HG03196 (cell line): ENCODE measurements around the gene OSBPL5.

ENCODE experiments used
- ATAC-seq: cut with Tn5 transposase; IDR thresholded peaks from one replicate; pipeline ENCODE4 v1.9.1; 2021; ENCODE audit not compliant: unreplicated experiment

Gene OSBPL5, protein sequence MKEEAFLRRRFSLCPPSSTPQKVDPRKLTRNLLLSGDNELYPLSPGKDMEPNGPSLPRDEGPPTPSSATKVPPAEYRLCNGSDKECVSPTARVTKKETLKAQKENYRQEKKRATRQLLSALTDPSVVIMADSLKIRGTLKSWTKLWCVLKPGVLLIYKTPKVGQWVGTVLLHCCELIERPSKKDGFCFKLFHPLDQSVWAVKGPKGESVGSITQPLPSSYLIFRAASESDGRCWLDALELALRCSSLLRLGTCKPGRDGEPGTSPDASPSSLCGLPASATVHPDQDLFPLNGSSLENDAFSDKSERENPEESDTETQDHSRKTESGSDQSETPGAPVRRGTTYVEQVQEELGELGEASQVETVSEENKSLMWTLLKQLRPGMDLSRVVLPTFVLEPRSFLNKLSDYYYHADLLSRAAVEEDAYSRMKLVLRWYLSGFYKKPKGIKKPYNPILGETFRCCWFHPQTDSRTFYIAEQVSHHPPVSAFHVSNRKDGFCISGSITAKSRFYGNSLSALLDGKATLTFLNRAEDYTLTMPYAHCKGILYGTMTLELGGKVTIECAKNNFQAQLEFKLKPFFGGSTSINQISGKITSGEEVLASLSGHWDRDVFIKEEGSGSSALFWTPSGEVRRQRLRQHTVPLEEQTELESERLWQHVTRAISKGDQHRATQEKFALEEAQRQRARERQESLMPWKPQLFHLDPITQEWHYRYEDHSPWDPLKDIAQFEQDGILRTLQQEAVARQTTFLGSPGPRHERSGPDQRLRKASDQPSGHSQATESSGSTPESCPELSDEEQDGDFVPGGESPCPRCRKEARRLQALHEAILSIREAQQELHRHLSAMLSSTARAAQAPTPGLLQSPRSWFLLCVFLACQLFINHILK

DNA sequence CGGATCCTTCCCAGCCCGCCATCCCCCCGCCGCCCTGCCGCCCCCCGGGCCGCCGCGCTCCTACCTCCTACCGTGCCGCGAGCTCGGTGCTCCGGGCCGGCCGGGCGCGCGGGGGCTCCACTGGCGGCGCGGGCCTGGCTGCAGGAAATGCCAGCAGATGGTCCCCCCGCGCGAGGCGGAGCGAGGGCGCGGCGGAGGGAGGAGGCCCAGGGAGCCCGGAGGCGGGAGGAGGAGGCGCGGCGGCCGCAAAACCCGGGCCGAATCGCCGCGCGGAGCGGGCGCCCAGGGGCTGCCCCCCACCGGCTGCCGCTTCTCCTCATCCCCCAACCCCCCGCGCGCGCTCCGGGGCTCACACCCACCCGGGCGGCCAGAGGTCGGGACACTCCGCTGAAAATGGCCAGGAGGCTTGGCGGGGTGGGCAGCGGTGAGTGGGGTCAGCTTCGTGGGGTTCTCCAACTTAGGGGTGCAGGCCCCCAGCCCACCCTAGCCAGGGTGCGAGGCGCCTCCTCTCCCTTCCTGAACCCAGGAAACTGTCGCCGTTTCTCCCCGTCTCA lies at the start of gene OSBPL5:
Gene OSBPL5 (minus strand): TSS at position 159 of the 554 bp plus-strand sequence. CDS start 36,162 bp downstream, outside the sequence.
- no peak for ATAC-seq

DNA sequence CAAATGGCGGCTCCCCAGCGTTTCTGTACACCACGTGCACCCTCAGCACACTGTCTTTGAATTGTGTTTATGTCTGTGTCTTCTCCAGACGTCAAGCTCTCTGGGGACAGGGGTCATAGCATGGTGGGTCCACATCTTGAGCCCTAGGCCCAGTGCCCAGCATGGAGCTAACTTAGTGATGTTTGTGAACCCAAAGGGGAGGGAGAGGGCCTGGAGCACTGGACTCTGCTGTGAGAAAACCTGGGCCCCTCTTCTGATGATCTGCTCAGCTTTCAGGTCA lies 49.2 kb upstream of the OSBPL5 start:
- no peak for ATAC-seq

DNA sequence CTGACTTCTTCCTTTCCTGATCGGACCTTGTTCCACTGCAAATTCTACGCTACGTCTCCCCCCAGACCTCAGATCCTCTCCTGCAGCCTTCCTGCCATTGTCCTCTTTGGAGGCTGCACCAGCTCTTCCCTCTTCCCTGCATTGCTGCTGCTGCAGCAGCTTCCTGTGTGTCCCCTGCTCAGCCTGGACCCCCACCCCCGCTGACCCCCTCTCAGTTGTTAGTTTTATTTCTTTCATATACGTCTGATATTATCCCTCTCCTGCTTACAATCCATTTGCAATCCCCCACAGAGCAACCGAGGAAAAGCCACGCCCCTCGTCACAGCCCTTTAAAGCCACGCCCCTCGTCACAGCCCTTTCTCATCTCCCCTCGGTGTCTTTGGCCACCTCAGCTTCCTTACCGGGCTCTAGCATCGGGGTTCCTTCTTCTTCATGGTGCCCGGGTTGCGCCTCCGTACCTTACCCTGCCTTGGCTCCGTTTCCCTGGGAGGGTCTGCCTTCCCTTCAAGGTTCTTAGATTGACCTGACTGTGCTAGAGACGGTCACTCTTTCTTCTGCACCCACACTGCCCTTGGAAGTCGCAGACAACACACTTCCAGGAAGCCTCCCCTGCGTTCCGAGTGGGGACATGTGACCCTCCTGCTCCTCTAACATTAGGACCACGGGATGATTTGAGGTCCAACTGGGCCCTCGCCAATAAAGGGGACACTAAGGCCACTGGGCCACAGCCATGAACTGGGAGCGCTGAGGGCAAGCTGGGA lies 48.7 kb upstream of the OSBPL5 start:
- no peak for ATAC-seq

DNA sequence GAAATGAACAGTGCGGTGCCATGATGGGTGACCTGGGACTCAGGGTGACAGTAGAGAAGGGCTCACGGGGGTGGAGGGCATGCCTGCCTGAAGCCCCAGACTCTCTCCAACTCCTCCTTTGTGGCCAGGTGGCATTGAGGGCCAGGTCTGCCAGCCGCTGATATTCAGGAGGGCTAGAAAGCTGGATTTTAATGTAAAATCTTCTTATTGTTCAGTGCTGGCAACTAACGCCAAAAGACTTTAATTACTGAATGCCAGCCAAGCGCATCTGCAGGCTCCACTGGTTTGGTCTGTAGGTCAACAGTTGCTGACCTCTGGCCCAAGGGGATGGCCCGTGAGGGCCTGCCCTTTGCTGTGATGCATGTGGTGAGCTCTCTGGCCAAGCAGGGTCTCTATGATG lies 43.2 kb upstream of the OSBPL5 start:
- no peak for ATAC-seq

DNA sequence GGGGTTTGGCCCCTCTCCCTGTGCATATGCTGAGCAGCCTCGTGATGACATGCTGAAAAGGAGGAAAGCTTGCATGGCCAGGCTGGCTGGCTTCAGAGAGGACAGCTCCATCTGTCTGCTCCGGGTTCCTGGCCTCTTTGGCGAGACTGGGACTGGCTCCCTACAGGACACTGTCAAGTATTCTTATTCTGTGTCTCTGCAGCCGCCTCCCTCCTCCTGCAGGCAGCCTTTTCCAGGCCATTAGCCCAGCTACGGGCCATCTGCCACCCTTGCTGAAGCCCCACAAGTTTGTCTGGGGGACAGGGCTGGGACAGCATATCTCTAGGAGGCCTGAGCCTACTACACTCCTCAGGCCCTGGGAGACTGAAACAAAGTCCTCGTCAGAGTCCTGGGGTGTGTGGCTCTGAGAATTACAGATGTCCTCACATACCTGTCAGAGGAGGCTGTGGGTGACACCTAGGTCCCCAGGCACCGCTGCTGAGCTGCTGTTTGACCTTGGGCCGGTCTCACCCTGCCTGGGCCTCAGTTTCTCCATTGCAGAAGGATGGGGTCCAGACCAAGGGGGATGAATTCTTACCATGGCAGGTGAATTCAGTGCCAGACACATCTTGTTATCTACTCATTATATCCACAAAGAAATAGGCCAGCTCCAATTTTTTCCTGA lies 42.5 kb upstream of the OSBPL5 start:
- ATAC-seq = no peak

DNA sequence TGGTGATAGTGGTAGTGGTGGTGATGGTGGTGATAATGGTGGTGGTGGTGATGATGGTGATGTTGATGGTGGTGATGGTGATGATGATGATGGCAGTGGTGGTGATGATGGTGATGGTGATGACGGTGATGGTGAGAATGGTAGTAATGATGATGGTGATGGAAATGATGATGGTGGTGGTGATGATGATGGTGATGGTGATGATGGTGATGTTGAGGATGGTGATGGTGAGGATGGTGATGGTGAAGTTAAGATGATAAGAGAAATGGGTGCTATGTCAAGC lies 41.8 kb upstream of the OSBPL5 start:
- ATAC-seq = no peak

DNA sequence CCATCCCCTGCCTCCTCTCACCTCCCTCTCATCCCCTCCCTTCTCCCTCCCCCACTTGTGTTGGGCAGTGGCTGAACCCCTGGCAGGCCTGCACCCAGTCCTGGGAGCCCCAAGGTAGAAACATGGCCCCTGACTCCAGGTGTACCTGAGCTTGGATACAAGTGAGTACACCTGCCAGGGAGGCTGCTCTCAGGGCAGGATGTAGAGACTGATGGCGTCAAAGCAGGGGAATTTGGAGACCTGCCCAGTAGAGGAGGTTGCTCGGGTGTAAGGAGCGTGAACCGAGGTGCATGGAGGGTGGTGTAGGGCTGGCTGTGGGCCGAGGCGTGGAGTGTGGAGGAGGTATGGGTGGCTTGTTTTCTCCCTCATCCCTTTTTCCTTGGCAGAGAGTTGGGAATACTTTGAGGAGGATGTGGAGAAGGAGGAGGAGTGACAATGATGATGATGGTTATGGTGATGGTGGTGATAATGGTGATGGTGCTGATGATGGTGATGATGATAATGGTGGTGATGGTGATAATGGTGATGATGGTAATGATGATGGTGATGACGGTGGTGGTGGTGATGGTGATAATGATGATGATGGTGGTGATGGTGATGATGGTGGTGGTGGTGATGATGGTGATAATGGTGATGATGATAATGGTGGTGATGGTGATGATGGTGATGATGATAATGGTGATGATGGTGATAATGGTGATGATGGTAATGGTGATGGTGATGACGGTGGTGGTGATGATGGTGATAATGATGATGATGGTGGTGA lies 41.2 kb upstream of the OSBPL5 start:
- ATAC-seq = no peak

DNA sequence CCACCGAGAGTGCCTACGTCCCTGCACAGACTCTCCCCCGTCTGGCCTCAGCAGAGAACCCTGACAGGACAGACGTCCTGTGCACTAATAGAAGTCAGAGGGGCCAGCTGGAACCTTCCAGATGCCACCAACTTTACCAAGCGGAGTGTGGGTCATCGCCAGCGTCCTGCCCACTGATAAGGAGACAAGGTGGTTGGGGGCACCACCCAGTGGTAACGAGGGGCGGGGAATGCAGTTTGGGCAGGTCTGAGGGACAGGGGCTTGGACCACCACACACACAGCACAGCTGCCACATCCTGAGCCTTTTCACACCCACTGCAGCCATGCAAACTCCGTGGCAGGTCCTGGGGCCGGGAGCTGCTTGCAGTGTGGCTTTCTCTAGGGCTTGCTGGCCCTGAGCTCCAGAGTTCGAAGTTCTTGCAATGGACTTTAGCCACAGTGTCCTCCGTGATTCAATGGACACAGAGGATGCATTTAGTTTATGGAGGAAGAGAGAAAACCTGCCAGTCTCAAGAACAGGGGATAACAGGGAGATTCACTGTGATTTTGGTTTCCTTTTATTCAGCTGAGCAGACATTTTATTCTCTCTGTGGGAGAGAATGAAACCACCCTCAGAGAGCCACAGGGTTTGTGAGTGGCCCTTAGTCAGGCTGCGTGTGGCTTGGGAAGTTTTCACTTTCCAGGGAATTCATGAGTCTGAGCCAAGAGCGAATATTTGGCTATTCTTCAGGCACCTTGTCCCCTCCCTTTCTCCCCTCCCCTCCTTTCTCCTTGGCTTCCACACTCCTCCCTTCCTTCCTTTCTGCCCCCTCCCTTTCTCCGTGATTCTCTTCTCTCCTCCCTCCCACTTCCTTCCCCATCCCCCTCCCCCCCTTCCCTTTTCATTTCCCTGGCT lies 40.4 kb upstream of the OSBPL5 start:
- ATAC-seq = no peak

DNA sequence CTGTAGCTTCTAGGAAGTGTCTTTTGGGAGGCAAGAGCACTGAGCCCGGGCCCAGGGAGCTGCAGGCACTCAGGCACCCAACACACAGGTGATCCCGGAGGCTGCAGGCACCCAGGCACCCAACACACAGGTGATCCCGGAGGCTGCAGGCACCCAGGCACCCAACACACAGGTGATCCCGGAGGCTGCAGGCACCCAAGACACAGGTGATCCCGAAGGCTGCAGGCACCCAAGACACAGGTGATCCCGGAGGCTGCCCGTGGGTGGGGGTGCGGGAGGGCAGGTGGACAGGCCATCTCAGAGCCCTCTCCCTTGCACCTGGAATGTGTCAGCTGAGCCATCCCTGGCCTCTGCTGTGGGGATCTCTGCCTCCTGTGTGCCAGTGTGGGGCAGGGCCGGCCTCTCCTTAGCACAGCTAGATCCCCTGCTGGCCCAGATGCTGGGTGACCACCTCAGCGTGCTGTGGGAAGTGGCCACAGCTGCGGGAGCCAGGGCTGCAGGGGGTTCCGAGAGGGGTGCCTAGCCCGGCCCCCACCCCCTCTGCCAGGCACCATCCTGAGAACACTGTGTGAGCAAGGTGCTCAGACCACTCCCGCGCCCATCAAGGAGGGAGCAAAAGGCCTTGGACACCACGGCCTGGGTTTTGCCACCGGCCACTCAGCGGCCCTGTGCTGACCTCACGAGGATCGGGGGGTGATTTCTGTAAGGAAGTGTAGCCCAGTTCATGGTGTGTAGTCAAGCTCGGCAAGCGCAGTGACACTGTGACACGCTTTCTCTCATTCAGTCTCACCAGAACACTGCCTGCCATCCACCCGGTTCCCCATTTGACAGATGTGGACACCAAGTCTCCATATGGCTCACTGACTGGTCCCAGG lies 39.3 kb upstream of the OSBPL5 start:
- no peak for ATAC-seq

DNA sequence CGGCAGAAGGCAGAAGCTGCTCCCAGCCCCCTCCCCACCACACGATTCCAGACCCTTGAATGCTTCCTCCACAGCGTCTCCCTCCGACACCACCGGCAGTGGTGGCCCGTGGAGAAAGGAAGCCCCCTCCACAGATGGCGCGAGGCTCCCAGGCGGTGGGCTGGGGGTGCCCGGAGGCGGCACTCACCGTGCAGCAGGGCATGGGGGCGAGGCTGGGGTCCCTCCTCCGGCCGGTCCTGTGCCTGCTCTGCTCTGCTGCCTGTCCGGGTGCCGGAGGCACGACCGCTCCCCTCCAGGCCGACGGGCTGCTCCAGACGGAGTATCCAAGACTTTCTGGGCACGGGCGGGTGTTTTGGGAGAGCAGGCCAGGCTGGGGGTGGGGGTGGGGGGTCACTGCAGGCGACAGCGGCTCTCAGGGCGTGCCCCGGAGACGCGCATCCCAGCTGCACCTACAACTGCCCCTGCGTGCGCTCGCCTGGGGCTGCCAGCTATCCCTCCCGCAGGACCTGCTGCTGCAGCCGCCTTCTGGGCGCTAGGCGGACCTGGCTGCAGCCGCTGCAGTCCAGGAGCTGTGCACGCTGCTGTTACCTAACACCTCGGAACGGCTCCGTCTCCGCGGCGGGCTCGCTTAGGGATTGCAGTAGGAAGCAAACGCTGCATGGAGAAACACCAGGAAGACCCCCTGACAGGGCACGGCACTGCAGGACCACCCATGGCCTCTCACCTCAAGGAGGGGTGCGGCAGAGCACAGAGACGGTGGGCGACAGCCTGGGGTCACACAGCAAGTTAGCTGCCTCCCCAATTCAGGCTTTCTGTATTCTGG lies 38.3 kb upstream of the OSBPL5 start:
- no peak for ATAC-seq

DNA sequence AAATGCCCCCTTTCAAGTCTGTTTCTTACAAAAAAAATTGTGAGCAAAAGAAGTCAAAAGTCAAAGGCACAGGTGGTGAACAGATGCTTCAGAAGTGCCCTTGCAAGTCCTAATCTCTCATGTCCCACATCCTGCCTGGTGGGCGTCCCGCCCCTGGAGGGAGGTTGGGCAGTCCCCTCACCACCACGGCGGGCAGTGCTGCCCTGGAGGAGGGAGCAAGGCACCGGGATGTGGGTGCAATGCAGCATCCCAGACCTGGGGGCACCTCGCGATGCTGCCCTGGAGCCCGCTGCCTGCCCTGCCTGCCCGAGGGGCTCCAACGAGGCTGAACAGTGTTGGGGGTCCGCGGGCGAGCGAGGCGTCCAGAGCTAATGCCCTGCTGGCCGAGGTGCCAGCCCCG lies 37.6 kb upstream of the OSBPL5 start:
- no peak for ATAC-seq

DNA sequence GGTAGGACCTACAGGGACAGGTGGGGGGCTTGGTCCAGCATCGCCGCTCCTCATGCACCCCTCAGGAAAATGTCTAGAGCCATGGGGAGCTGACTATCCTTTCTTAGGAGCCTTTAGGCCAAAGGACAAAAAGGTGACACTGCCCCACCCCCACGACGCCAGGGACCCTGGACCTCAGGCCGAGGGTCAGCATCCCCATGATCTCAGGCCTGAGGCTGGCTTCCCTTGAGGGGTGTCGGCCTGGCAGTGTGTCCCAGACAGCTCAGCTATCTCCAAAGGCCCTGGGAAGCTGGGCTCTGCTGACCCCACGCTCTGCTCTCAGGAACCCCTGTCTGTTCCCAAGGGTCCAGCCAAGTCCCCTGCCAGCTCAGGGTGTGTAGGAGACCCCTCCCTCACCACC lies 37.2 kb upstream of the OSBPL5 start:
- ATAC-seq = no peak

DNA sequence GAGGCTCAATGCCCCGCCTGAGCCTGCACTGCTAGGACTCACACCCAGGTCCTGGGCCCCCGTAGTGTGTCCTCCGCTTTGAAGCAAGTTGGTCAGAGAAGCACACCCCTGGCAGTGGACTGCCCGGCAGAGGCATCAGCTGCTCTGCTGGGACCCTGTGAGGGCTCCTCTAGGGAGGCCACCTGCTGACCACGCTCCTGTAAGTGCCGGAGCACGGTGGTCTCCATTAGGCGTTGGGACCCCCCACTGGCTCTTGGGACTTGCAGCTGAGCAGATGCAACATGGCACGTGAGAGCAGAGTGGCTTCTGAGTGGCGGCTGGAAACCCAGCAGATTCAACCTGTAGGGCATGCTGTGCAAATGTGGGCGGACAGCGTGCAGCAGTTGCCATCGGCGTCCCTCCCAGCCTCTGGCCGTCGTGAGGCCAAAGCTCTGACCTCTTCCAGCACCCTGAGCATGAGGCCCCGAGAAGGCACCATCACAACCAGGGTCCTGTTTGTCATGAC lies 36.6 kb upstream of the OSBPL5 start:
- no peak for ATAC-seq

DNA sequence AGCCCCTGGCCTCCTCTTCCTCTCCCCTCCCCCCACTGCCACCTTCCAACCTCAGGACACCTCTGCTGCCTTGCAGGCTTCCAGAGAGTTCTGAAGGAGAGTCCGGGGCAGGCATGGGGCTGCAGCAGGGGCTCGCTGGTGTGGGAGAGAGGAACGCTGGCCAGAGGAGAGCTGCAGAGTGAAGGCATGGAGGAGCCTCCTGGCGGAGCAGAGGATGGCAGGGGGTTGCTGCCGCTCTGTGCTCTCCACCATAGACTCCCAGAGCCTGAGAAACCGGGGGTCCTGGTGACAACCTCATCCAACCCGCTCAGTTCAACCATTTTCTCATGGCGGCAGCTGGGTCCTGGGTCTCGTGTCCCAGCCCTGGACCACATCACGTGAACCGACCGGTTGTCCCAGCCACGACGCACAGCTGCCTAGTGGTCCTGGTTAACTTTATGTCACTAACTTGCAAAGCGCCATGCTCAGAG lies 36.0 kb upstream of the OSBPL5 start:
- no peak for ATAC-seq

DNA sequence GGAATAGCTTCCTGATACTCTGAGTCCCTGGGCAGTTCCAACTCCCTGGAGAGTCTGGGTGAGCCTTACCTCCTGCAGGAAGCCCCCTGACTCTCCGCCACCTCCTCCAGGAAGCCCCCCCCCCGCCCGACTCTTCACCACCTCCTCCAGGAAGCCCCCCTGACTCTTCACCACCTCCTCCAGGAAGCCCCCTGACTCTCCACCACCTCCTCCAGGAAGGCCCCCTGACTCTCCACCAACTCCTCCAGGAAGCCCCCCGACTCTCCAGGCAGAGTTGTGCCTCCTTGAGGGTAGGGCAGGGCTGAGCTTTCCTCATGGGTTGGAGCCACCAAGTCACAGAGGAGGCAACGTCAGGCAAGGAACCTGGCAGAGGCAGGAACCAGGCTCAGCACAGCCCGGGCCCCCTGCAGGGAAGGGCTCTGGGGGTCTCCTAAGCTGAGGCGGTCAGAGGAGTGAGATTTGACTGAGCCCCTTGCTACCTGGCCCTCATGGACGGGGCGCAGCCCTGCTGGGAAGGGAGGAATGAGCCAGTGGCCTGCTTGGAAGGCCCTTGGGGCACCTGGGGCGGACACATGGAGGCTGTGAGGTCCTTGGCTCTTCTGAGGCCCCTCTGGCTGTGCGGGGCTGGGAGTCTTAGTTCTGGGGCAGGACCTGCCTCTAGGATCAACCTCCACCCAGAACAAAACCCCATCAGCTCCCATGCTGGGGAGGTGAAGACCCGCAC lies 35.4 kb upstream of the OSBPL5 start:
- ATAC-seq = no peak

DNA sequence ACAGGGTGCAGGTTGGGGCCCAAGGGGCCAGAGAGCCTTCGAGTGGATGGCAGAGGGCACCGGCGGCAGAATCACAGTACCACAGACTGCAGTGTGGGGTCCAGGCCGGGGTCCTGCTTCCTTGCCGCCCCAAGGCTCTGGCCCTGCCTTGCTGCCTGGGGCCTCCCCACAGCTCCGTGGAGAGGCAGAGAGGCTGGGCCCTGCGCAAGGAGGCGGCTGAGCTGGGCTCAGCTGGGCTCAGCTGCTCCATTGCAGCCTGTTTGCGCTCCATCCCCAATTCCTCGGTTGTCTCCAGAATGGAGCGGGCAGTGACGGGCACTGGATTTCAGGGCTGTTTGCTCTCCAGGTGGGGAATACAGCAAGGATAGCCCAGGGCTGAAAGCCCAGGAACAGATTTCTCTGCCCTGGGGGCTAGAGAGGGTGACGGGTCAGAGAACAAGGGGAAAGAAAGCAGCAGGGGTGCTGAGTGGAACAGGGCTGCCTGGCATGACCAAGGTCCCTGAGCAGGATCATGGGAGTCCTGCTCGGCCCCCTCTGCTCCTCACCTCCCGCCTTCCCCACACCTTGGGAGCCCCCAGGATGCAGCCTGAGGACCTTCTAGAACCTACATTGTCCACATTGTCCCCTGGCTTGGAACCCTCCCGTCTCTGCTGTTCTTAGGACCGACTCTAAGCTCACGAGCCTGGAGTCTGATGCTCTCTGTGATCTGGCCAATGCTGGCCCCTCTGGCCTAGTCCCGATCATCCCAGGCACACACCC lies 34.6 kb upstream of the OSBPL5 start:
- ATAC-seq = no peak
